GM12801 (cell line): Measurements from ENCODE around the gene DDX4.

Source experiments
- TF ChIP-seq, protein P1 (sequence below): IDR thresholded peaks from one replicate; pipeline ENCODE4 v1.5.1; 2011; ENCODE audit warnings: control low read depth; ENCODE audit not compliant: insufficient read length; ENCODE audit errors: extremely low read depth

The DDX4 gene

DNA sequence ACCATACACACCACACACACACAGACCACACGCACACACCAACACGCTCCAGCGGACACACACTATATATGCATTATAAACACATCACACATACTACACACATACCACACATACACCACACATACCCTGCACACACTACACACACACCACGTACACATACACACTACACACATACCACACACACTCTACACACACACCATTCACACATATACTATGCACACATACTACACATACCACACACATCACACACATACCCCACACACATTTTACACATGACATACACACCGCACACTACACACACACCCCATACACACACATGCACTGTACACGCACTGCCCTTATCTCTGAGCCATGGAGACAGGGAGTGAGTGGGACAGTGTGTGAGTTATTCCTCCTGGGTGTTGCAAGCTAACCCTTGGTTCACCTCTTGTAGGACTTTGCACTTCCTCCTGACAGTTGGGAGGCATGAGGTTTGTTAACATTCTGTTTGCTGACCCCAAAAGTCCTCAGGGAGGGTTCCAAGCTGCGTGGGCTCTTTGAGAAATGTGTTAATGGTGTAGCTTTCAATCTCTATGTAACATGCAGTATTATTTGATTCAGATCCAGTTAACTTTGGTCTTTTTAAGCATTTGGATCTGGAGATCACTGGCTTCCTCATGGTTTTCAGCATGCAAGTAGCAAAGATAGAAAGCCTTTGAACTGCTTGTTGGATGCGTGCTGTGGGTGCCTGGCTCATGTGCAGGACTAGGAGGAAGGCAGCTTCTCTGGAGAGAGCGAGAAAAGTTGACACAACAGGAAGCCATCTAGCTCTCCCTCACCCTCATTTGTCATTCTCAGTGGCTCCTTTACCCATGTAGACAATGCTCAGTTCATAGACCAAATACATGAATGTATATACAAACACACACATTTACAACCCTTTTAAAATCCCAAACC lies 127.0 kb downstream of the DDX4 start:
- TF ChIP-seq, protein P1, sequence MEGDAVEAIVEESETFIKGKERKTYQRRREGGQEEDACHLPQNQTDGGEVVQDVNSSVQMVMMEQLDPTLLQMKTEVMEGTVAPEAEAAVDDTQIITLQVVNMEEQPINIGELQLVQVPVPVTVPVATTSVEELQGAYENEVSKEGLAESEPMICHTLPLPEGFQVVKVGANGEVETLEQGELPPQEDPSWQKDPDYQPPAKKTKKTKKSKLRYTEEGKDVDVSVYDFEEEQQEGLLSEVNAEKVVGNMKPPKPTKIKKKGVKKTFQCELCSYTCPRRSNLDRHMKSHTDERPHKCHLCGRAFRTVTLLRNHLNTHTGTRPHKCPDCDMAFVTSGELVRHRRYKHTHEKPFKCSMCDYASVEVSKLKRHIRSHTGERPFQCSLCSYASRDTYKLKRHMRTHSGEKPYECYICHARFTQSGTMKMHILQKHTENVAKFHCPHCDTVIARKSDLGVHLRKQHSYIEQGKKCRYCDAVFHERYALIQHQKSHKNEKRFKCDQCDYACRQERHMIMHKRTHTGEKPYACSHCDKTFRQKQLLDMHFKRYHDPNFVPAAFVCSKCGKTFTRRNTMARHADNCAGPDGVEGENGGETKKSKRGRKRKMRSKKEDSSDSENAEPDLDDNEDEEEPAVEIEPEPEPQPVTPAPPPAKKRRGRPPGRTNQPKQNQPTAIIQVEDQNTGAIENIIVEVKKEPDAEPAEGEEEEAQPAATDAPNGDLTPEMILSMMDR: no peak

DNA sequence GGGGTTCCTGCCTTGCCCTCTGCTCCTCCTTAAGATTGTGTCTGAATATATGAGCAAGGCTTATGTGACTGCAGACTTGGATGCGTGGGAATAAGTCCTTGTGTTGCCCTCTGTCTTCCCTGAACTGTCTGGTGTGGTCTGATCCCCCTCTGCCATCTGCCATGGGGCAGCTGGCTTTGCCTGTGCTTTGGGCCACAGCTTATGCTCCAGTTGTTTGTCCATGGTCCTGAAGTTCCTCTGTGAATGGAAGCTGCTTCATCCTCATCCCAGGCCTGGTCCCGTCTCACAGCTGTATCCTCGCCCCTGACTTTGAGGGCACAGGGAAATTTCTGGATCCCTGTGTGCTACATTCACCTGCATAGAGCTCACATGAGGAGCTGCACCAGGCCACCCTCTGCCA lies 128.0 kb downstream of the DDX4 start:
- TF ChIP-seq, protein P1: no peak

DNA sequence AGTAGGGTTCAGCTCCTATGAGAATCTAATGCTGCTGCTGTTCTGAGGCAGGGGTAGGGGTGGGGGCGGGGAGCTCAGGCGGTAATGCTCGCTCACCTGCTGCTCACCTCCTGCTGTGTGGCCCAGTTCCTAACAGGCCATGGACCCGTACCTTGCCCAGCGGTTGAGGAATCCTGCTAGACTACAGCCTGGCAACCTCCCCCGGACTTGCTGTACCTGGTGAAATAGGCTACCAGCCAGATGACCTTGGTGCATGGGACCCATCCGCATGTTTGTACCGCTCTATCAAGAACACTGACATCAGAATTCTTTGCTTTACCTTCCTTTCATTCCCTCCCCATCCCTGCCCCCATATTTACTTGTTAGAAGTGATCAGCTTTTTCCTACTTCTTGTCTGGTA lies 128.6 kb downstream of the DDX4 start:
- TF ChIP-seq, protein P1: no peak
